Measurements from ENCODE around the gene NMNAT2.

DNA sequence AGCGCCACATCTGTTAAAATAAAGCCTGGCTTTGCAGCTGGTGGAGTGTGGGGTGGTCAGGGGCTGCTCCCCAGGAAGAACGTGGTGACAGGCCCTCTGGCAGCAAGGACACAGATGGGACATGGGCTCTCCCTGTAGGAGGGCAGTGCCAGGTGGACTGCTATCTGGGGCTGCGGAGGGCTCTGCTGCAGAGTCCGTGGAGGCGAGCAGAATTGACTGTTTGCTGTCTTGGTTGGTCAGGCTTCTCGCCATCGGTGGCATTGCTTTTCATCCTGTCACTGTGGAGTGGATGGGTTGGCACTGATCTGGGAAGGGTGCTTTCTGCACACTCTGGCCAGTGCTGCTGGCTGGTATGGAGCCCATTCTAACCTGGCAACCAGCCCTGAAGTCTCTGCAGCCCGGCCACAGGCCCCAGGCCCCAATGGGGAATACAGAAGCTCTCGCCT lies 129.1 kb downstream of the NMNAT2 start:
- TF ChIP-seq, protein P1, sequence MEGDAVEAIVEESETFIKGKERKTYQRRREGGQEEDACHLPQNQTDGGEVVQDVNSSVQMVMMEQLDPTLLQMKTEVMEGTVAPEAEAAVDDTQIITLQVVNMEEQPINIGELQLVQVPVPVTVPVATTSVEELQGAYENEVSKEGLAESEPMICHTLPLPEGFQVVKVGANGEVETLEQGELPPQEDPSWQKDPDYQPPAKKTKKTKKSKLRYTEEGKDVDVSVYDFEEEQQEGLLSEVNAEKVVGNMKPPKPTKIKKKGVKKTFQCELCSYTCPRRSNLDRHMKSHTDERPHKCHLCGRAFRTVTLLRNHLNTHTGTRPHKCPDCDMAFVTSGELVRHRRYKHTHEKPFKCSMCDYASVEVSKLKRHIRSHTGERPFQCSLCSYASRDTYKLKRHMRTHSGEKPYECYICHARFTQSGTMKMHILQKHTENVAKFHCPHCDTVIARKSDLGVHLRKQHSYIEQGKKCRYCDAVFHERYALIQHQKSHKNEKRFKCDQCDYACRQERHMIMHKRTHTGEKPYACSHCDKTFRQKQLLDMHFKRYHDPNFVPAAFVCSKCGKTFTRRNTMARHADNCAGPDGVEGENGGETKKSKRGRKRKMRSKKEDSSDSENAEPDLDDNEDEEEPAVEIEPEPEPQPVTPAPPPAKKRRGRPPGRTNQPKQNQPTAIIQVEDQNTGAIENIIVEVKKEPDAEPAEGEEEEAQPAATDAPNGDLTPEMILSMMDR (IDR thresholded peaks at IDR 0.05): no peak
- no peak for TF ChIP-seq POLR2A (IDR thresholded peaks at IDR 0.05)

All from Peyer's patch (tissue), 4 donors.